Smooth muscle cell of the brain vasculature (primary cell): ENCODE measurements around the gene FGF2.
"Not testable (repeated sequence)": the region's sequence is repeated elsewhere in the genome, so short reads cannot be mapped to it uniquely, and the experiment has no call there.

Source experiments
- DNase-seq: peaks from one replicate; pipeline ENCODE4 v3.0.0-alpha.2; 2012; ENCODE audit warnings: low read depth, low spot score

FGF2 gene

GRCh38 chr4:122812823-122813222 lies 13.8 kb upstream of the FGF2 start:
- not testable (repeated sequence) for DNase-seq

GRCh38 chr4:122814426-122814825 lies 12.2 kb upstream of the FGF2 start:
- DNase-seq = no peak

GRCh38 chr4:122815248-122815647 lies 11.4 kb upstream of the FGF2 start:
- no peak for DNase-seq

- DNase-seq = no peak
Observed at GRCh38 chr4:122816476-122816875, 10.2 kb upstream of the FGF2 start.

- no peak for DNase-seq
Observed at GRCh38 chr4:122819708-122820449, 6.8 kb upstream of the FGF2 start.

- no peak for DNase-seq
Observed at GRCh38 chr4:122821092-122821491, 5.5 kb upstream of the FGF2 start.

GRCh38 chr4:122822466-122822865 lies 4.2 kb upstream of the FGF2 start:
- no peak for DNase-seq

GRCh38 chr4:122823476-122823875 lies 3.2 kb upstream of the FGF2 start:
- no peak for DNase-seq

- DNase-seq = no peak
Observed at GRCh38 chr4:122824616-122825015, 2.0 kb upstream of the FGF2 start.

- no peak for DNase-seq
Observed at GRCh38 chr4:122826079-122826527, 528 bp upstream of the FGF2 start.

GRCh38 chr4:122827258-122827878 lies 737 bp downstream of the FGF2 start:
- DNase-seq = no peak

GRCh38 chr4:122827879-122828601 lies 1.4 kb downstream of the FGF2 start:
- peak; percentile 28 for DNase-seq

- no peak for DNase-seq
Observed at GRCh38 chr4:122830426-122831095, 3.9 kb downstream of the FGF2 start.

GRCh38 chr4:122831515-122832196 lies 5.0 kb downstream of the FGF2 start:
- no peak for DNase-seq

GRCh38 chr4:122832732-122833131 lies 6.1 kb downstream of the FGF2 start:
- no peak for DNase-seq

GRCh38 chr4:122833999-122834398 lies 7.4 kb downstream of the FGF2 start:
- no peak for DNase-seq

- DNase-seq = no peak
Observed at GRCh38 chr4:122836941-122837340, 10.3 kb downstream of the FGF2 start.

GRCh38 chr4:122838034-122838433 lies 11.4 kb downstream of the FGF2 start:
- DNase-seq = no peak

GRCh38 chr4:122842392-122842791 lies 15.8 kb downstream of the FGF2 start:
- no peak for DNase-seq

GRCh38 chr4:122842984-122843531 lies 16.4 kb downstream of the FGF2 start:
- DNase-seq = no peak

GRCh38 chr4:122844391-122844790 lies 17.8 kb downstream of the FGF2 start:
- DNase-seq = not testable (repeated sequence)
